HEK293 (cell line): ENCODE data around the gene THTPA.

Source experiments
- ZNF274 ChIP-seq, 2 experiments: fragments of 200-500 bp in 1 of 2; fragments of 450-650 bp in 1 of 2; sonication (Bioruptor generic) in 1 of 2; formaldehyde crosslinking in 1 of 2; IDR thresholded peaks; 2 replicates each; pipeline versions ENCODE4 v1.5.1 to v1.6.1; 2014 to 2016; ENCODE audit warnings: borderline replicate concordance in 1 of 2, inconsistent platforms in 1 of 2, low read length in 1 of 2, missing biosample characterization in 1 of 2, missing genetic modification characterization in 1 of 2
- ZNF837 ChIP-seq: fragments of 450-650 bp; formaldehyde crosslinking; IDR thresholded peaks from 2 replicates; pipeline ENCODE4 v1.5.1; 2016; ENCODE audit warnings: missing biosample characterization, missing genetic modification characterization
- TF ChIP-seq, protein P1 (sequence below): fragments of 450-650 bp; formaldehyde crosslinking; IDR thresholded peaks from 2 replicates; pipeline ENCODE4 v1.5.1; 2016; ENCODE audit warnings: missing biosample characterization, missing genetic modification characterization

- TF ChIP-seq ZNF274 (IDR thresholded peaks at IDR 0.05; ENCODE audit: low read length) (no peak), ZNF274 (tag by site-specific recombination; IDR thresholded peaks at IDR 0.05; ENCODE audit: borderline replicate concordance) (no peak), ZNF837 (tag by site-specific recombination) (no peak)
- TF ChIP-seq, protein P1, sequence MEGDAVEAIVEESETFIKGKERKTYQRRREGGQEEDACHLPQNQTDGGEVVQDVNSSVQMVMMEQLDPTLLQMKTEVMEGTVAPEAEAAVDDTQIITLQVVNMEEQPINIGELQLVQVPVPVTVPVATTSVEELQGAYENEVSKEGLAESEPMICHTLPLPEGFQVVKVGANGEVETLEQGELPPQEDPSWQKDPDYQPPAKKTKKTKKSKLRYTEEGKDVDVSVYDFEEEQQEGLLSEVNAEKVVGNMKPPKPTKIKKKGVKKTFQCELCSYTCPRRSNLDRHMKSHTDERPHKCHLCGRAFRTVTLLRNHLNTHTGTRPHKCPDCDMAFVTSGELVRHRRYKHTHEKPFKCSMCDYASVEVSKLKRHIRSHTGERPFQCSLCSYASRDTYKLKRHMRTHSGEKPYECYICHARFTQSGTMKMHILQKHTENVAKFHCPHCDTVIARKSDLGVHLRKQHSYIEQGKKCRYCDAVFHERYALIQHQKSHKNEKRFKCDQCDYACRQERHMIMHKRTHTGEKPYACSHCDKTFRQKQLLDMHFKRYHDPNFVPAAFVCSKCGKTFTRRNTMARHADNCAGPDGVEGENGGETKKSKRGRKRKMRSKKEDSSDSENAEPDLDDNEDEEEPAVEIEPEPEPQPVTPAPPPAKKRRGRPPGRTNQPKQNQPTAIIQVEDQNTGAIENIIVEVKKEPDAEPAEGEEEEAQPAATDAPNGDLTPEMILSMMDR = no peak
These were observed 17.4 kb downstream of the THTPA start for GRCh38 chr14:23573384-23574015.
